Stimulated activated naive CD4-positive, alpha-beta T cell (primary cell): ENCODE results near the gene SULT4A1.

ENCODE experiments used
- DNase-seq, 6 experiments: peaks; one replicate each; lab custom pipeline; 2025; lab: John Stamatoyannopoulos, UW

SULT4A1 gene

GRCh38 chr22:43828725-43828997 is 33.7 kb downstream of the SULT4A1 start:
- DNase-seq: no peak

GRCh38 chr22:43827926-43828724 is 34.2 kb downstream of the SULT4A1 start:
- DNase-seq: no peak

- no peak for DNase-seq
Observed at GRCh38 chr22:43827003-43827735, 35.1 kb downstream of the SULT4A1 start.

- no peak for DNase-seq
Observed at GRCh38 chr22:43826142-43827002, 35.9 kb downstream of the SULT4A1 start.

GRCh38 chr22:43825651-43826050 is 36.7 kb downstream of the SULT4A1 start:
- no peak for DNase-seq

GRCh38 chr22:43824724-43825420 is 37.4 kb downstream of the SULT4A1 start:
- no peak for DNase-seq

GRCh38 chr22:43823911-43824665 is 38.2 kb downstream of the SULT4A1 start:
- DNase-seq: no peak

- no peak for DNase-seq
Observed at GRCh38 chr22:43823353-43823908, 38.9 kb downstream of the SULT4A1 start.

GRCh38 chr22:43821606-43822425 is 40.5 kb downstream of the SULT4A1 start:
- no peak for DNase-seq

GRCh38 chr22:43820651-43821305 is 41.5 kb downstream of the SULT4A1 start:
- no peak for DNase-seq

- no peak for DNase-seq
Observed at GRCh38 chr22:43819931-43820640, 42.2 kb downstream of the SULT4A1 start.

- no peak for DNase-seq
Observed at GRCh38 chr22:43819421-43819921, 42.8 kb downstream of the SULT4A1 start.

GRCh38 chr22:43818981-43819380 is 43.3 kb downstream of the SULT4A1 start:
- no peak for DNase-seq

- no peak for DNase-seq
Observed at GRCh38 chr22:43817402-43817801, 44.9 kb downstream of the SULT4A1 start.

- DNase-seq: no peak
Observed at GRCh38 chr22:43814264-43814663, 48.0 kb downstream of the SULT4A1 start.

GRCh38 chr22:43812890-43813289 is 49.4 kb downstream of the SULT4A1 start:
- DNase-seq: no peak

- DNase-seq: peak; percentile 74 to 89 (median 86)
Observed at GRCh38 chr22:43812149-43812842, 50.0 kb downstream of the SULT4A1 start, which contains the start of gene EFCAB6. Gene EFCAB6 (minus strand): TSS chr22:43812305. CDS start chr22:43782318, 29,987 bp downstream.

GRCh38 chr22:43811777-43812148 is 50.5 kb downstream of the SULT4A1 start:
- peak in 1 of 6 experiments; percentile 32 for DNase-seq
